Thyroid gland (tissue), 4 donors: ENCODE results near the gene ABTB2.
"Not testable (repeated sequence)": the region's sequence is repeated elsewhere in the genome, so short reads cannot be mapped to it uniquely, and the experiment has no call there.

Source experiments
- POLR2A ChIP-seq, 2 donors: fragments of 450-650 bp; IDR thresholded peaks; one replicate each; pipeline ENCODE4 v1.6.1; 2017; ENCODE audit warnings: antibody characterized with exemption in 2 of 2, mild to moderate bottlenecking in 2 of 2, moderate library complexity in 1 of 2
- TF ChIP-seq, protein P1 (sequence below), 6 experiments: fragments of 200-600 bp in 3 of 6; fragments of 450-650 bp in 3 of 6; sonication (generic) in 3 of 6; IDR thresholded peaks; one replicate each; pipeline ENCODE4 v1.5.1; 2016 to 2019; ENCODE audit warnings: antibody characterized with exemption in 6 of 6, mild to moderate bottlenecking in 2 of 6, inconsistent platforms in 1 of 6, moderate library complexity in 1 of 6

- TF ChIP-seq, protein P1, sequence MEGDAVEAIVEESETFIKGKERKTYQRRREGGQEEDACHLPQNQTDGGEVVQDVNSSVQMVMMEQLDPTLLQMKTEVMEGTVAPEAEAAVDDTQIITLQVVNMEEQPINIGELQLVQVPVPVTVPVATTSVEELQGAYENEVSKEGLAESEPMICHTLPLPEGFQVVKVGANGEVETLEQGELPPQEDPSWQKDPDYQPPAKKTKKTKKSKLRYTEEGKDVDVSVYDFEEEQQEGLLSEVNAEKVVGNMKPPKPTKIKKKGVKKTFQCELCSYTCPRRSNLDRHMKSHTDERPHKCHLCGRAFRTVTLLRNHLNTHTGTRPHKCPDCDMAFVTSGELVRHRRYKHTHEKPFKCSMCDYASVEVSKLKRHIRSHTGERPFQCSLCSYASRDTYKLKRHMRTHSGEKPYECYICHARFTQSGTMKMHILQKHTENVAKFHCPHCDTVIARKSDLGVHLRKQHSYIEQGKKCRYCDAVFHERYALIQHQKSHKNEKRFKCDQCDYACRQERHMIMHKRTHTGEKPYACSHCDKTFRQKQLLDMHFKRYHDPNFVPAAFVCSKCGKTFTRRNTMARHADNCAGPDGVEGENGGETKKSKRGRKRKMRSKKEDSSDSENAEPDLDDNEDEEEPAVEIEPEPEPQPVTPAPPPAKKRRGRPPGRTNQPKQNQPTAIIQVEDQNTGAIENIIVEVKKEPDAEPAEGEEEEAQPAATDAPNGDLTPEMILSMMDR (IDR thresholded peaks at IDR 0.05) = not testable (repeated sequence)
- TF ChIP-seq POLR2A (IDR thresholded peaks at IDR 0.05) = not testable (repeated sequence)
Measured at GRCh38 chr11:34180814-34181165, 177.0 kb downstream of the ABTB2 start.
